NCI-H1694 treated with DMSO at 0.1 percent for 48 hours (cell line): ENCODE data around the gene NAPSA.
"Not testable (repeated sequence)": the region's sequence is repeated elsewhere in the genome, so short reads cannot be mapped to it uniquely, and the experiment has no call there.

Experiments
- DNase-seq: peaks from one replicate; lab custom pipeline; 2025; lab: John Stamatoyannopoulos, UW

Gene NAPSA

DNA sequence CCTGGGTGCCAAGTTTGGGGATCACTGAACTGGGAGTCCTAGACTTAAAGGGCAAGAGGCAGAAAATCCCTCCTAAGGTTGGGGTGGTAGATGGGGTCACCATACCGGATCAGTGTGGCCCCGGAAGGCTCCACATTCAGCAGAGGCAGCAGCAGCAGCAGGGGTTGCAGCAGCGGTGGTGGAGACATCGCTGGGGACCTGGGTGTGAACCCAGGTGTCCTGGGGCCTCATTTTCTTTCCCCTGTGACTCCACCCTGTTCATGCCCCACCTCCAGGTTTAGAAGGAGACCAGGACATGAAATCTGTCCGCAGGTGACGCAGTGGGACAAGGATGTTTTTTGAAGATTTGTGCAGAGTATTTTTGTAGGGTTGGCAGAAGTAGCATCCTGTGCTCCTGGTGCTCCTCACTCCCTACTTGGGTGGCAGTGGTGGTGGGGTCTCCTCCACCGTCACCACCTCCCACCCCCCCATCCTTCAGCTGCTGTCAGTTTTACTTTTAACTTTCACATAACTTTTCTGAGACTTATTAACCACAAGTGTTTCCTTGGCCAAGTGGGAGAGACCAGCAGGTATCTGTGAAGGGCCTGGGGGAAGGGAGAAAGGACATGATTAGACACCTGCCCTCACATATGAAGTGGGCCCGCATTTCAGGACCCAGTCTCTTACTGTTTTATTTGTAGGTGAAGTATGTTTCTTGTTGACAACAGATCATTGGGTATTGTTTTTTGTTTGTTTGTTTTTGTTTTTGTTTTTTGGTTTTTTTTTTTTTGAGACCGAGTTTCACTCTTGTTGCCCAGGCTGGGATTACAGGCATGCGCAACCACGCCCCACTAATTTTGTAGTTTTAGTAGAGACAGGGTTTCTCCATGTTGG is at the start of gene NAPSA:
TSS of gene NAPSA (minus strand) at position 206 of the 873 bp plus-strand sequence. CDS start at position 188, 18 bp downstream.
- no peak for DNase-seq

DNA sequence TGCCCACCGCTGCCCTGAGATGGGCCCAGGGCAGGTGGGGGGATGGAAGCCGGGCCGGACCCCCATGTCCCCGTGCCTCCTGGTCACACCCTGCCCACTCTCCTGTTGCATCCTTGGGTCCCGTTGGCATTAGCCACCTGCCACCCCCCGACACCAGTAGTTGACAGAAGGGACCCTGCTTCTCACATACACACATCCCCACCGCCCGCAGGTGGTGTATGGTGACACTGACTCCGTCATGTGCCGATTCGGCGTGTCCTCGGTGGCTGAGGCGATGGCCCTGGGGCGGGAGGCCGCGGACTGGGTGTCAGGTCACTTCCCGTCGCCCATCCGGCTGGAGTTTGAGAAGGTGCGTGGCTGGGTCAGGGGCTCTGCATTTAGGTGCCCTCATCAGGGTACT is 48.1 kb upstream of the NAPSA start:
- no peak for DNase-seq

DNA sequence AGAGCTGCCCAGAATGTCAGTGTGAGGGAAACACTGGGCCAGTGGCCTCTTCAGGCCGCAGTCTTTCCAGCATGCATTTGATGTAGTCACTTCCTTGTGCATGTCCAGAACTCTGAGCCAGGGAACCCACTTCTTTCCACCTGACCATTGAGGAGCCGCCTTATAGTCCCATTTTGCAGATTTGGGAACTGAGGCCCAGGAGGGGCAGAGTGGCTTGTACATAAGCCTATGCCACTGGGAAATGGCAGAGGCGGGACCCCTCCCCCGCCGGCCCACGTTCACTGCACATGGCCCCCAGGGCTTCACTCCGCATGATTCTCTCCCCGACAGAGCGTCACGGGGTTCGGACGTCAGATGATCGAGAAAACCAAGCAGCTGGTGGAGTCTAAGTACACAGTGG is 47.7 kb upstream of the NAPSA start:
- DNase-seq, result no peak

DNA sequence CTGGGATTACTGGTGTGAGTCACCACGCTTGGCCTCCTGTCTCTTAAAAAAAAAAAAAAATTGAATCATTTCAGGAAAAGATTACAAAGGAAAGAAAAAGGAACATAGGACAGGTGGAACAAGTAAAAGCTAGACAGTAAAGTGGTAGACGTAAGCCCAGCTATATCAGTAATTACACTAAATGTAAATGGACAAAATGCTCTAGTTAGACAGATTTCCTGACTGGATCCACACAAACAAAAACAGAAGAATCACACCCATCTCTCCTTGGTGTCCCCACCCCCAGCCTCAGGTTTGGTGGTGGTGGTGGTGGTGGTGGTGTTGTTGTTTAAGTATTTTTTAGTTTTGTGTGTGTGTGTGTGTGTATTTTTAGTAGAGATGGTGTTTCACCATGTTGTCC is 47.0 kb upstream of the NAPSA start:
- no peak for DNase-seq

DNA sequence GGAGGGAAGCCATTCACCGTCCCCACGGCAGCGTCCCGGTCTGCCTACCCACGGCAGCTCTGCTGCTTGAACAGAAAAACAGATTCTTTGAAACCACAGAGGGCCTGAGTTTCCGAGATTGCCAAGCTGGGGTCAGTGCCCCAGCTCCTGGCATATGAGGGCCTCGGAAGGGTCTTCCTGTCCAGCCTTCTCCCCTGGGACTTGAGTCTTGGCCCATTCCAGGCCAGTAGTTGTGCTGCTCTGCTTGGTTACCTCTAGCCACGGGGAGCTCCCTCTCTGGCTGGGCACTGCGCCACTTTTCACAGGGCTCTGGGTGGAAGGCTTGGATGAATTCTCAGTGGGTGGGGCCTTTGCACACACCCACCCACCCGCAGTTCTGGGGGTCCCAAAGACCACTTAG is 44.7 kb upstream of the NAPSA start:
- no peak for DNase-seq

DNA sequence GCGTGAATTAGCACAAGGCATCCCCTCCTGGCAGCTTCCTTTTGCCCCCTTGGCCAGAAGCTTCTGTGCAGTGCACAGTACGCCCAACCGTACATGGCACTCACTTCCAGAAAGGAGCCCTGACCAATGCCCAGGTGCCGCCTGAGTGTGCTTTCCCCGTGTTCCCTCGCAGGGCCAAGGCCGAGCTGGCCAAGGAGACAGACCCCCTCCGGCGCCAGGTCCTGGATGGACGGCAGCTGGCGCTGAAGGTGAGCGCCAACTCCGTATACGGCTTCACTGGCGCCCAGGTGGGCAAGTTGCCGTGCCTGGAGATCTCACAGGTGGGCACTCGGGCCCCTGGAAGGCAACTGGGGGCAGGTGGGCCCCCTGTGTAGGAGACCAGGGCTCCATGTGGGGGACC is 43.9 kb upstream of the NAPSA start:
- no peak for DNase-seq

DNA sequence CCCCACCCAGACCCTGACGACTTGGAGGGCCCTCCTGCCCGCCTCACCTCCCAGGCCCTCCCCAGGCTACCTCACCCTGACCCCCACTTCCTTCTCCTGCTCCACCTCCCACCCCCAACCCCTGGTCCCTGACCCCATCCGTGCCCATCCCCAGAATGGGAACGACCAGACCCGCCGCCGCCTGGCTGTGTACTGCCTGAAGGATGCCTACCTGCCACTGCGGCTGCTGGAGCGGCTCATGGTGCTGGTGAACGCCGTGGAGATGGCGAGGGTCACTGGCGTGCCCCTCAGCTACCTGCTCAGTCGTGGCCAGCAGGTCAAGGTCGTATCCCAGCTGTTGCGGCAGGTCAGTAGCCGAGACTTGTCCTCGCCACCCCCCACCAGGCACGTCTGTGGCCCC is 41.4 kb upstream of the NAPSA start:
- DNase-seq, result no peak

DNA sequence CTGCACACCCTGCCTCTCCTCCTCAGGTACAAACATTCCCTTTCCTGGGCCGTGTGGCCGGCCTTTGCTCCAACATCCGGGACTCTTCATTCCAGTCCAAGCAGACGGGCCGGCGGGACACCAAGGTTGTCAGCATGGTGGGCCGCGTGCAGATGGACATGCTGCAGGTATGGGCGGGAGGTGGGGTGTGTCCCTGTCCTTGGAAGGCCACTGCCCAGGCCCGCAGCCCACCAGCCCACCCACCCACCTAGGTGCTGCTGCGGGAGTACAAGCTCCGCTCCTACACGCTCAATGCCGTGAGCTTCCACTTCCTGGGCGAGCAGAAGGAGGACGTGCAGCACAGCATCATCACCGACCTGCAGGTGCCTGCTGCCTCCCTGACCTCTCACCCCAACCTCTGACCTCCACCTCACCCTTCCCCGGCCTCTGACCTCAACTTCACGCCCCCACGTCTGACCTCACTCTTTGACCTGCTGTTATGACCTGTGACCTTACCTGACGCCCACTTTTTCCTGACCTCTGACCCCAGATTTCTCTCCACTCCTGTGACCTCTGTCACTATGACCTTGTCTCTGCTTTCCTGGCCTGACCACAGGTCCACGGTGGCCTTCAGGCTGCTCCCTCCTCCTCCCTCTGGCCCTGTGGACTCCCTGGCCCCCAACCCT is 40.8 kb upstream of the NAPSA start:
- DNase-seq, result no peak

DNA sequence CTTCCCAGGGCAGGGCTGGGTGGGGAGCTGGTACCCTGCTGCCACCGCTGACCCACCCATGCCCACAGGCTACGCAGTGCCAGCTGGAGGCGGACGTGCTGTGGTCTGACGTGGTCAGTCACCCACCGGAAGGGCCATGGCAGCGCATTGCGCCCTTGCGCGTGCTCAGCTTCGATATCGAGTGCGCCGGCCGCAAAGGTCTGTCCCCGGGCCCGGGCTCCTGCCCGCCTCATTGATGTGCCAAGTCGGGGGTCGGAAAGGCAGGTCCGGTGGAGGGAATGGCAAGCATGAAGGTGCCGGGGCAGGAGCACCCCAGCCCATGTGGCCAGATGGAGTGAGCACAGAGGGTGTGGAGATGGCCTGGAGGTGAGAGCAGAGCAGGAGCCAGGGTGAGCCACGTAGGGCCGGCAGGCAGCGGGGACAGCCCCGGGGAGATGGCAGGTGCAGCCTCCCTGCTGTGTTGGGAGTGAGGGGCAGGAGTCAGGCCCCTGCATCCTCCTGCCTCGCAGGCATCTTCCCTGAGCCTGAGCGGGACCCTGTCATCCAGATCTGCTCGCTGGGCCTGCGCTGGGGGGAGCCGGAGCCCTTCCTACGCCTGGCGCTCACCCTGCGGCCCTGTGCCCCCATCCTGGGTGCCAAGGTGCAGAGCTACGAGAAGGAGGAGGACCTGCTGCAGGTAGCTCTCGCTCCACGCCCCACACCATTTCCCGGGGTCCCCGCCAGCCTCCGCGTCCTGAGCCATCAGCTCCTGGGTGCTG is 37.3 kb upstream of the NAPSA start:
- no peak for DNase-seq

DNA sequence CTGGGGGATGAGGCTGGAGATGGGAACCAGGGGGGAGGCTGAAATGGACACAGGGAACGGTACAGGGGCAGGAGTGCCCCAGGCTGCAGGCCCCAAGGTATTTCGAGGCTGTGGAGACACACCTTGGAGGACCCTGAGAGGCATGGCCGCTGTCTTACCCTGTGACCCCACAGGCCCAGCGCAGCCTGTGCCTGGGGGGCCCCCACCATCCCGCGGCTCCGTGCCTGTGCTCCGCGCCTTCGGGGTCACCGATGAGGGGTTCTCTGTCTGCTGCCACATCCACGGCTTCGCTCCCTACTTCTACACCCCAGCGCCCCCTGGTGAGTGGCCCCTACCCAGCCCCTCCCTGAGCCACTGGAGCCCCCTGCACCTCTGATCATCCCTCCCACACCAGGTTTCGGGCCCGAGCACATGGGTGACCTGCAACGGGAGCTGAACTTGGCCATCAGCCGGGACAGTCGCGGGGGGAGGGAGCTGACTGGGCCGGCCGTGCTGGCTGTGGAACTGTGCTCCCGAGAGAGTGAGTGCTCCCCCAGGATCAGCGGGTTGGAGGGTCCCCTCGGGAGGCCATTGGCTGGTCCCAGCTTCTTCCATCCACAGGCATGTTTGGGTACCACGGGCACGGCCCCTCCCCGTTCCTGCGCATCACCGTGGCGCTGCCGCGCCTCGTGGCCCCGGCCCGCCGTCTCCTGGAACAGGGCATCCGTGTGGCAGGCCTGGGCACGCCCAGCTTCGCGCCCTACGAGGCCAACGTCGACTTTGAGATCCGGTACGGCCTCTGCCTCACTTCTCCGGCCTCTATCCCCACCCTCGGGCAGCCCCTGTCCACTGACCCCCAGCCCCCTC is 36.4 kb upstream of the NAPSA start:
- DNase-seq, result no peak

DNA sequence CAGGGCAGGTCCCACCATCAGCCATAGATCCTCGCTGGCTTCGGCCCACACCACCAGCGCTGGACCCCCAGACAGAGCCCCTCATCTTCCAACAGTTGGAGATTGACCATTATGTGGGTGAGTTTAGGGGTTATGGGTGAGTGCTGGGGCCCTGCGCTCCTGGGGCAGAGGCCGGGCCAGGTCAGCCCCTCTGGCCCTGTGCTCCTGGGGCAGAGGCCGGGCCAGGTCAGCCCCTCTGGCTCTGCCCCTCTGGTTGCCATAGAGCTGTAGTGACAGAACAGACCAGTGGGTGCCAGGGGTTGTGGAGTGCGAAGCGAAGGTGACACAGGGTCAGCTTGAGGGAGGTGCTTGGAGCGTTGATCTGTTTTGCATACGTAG is 33.9 kb upstream of the NAPSA start:
- DNase-seq, result no peak

DNA sequence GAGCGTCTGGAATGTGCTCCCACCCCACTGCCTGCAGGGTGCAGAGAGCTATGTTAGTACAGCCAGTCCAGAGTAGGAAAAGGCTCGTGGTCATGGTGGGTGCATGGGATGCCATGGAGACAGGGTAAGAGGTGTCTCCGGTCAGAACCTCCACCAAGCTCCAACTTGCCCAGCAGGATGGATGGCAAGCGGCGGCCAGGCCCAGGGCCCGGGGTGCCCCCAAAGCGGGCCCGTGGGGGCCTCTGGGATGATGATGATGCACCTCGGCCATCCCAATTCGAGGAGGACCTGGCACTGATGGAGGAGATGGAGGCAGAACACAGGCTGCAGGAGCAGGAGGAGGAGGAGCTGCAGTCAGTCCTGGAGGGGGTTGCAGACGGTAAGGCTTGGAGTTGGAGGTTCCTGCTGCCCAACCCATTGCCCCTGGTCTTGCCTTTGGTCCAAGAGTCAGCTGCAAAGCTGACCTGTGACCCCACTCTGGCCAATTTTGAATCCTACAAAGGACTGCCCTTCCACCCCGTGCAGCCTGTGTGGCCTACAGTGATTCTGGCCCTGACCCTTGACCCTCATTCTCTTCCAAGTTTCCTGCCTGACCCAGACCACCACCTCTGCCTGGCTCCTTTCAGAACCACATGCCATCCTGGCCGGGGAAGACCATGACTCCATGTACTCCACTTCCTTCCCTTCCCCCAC is 33.4 kb upstream of the NAPSA start:
- DNase-seq, result no peak

DNA sequence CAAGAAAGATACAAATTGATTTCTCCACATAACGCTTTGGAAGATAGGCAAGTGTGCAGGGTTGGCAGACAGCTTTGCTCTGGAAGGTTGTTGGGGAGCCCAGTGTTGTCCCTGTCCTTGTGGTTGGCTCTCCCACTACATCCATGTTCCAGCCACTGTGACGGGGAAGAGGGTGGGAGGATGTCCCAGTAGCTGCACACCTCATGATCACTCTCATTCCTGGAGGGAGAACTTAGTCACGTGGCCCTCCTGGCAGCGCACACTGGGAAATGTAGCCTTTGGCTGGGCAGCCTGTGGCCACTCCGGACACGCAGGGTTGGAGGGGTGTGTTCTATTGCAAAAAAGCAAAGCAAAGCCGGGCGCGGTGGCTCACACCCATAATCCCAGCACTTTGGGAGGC is 28.6 kb upstream of the NAPSA start:
- DNase-seq, result no peak

DNA sequence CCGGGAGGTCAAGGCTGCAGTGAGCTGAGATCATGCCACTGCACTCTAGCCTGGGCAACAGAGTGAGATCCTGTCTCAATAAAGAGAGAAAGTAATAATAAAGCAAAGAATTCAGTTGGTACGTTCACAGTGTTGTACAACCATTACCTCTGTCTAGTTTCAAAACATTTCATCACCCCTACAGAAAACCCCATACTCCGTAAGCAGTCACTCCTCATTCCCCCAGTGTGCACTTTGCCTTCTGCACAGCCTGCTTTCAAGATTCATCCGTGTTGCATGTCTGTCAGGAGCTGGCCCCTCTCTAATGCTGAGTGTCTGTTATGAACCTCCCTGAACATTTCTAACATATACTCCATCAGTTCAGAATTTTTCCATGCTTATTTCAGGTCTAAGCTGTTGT is 28.1 kb upstream of the NAPSA start:
- no peak for DNase-seq

DNA sequence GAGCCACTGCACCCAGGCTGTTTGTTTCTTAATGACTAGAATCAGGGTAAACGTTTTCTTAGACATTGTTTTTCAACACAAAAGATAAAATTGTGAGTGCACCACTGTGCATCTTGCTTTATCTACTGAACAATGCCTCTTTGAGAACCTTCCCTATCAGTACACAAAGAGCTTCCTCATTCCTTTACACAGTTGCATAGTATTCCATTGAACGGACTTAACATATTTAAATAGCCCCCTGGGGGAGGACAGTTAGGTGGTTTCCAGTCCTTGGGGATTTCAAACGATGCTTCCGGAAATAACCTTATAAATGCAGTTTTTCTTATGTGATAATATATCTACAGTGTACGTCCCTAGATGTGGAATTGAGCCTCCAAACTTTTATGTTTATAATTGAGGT is 27.3 kb upstream of the NAPSA start:
- DNase-seq, result no peak

DNA sequence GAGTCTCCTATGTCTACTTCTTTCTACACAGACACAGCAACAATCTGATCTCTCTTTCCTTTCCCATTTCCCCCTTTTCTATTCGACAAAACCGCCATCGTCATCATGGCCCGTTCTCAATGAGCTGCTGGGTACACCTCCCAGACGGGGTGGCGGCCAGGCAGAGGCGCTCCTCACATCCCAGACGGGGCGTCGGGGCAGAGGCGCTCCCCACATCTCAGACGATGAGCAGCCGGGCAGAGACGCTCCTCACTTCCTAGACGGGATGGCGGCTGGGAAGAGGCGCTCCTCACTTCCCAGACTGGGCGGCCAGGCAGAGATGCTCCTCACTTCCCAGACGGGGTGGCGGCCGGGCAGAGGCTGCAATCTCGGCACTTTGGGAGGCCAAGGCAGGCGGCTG is 25.5 kb upstream of the NAPSA start:
- not testable (repeated sequence) for DNase-seq

DNA sequence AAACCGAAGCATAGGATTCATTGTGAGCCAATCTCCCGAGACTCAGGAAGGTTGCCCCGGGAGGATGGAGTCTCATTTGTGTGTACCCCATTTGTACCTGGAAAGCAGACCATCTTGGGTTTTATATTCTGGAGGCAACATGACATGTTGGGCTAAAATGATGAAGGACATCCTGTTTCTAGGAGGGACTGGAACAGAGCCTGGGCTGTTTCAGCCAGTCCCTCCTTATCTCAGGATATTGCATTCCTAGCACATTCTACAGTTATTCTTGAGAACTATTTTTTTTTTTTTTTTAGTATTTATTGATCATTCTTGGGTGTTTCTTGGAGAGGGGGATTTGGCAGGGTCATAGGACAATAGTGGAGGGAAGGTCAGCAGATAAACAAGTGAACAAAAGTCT is 24.9 kb upstream of the NAPSA start:
- not testable (repeated sequence) for DNase-seq

DNA sequence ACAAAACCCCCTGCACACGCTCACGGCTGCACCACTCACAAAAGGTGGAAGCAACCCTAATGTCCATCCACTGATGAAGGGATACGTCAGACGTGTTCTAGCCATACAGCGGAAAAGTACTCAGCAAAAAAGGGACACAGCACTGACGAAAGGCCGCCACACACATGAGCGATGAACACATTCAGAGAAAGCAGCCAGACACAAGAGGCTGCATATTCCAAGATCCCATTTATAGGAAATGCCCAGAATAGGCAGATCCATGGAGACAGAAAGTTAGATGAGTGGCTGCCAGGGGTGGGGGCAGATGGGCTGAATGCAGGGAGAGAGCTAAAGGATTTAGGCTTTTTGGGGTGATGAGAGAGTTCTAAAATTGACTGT is 22.4 kb upstream of the NAPSA start:
- DNase-seq, result no peak

DNA sequence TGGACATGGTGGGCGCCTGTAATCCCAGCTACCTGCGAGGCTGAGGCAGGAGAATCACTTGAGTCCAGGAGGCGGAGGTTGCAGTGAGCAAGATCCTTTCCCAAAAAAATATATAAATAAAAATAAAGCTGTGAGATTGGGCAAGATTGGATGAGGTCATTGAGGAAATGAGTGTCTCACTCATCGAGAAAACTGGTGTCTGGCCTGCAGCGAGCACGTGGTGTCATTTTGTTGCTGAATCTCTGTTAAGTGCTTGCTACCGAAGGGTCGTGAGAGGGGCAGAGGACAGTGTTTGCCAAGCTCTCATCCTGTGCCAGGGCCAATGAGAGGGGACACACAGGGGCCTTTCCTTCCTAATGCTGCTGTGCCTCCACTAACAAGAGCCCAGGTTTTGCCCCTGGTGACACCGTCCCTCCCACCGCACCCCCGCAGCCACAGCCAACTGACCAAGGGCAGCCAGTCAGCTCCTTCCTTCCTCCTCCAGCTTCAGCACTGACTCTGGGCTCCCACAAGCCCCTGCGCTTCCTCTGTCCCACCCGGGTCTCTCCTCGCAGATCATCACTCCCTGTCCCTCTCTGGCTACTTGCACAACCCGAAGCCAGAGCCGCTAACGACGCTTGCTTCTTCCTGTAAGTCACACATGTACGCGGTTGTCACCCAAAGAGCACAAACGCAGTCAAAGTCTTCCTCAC is 21.9 kb upstream of the NAPSA start:
- no peak for DNase-seq

DNA sequence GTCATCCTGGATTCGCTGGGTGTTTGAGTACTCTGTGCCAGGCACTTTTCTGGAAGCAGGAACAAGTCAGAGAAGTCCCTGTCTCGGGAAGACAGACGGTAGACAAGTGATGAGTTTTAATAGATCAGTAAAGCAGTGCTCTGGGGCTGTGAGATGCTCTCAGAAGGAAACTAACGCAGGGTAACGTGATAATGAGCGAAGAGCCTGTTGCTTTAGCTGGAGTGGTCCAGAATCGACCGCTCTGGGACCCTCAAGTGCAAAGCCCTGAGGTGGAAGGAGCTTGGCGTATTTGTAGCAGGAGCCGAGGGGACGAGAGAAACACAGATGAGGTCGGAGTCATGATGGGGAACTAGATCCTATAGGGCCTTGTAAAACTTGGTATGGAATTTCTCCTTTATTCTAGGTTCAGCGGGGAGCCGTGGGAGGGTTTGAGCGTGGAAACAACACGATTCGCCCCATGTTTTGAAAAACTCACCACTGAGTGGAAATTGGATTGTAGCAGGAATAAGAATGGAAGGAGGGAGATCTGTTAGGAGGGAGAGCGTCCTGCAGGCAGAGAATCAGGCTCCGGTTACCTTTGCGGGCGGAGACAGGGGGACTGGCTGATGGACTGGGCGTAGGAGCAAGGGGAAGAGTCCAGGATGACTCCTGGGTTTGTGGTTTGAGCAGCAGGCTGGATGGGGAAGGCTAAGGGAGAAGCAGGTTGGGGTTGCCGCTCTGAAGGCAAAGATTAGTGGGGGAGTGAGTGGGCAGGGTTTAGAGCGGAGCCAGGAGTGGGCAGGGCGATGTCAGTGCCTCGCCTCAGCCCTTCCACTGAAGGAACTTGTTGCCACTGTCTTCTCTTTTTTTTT is 19.5 kb upstream of the NAPSA start:
- DNase-seq, result no peak
